Neural progenitor cell (in vitro differentiated cells): ENCODE data around the gene PLEKHA5. TPM values are rescaled to one million over a fixed set of nuclear protein-coding genes. Genes with fewer than 3 reads are reported as not detected.
A peak's percentile ranks its signal among the peaks of the same experiment; 100 is the strongest.

ENCODE experiments used
- DNase-seq: peaks from one replicate; pipeline ENCODE4 v3.0.0-alpha.2; 2016; ENCODE audit warnings: low spot score
- H2AFZ ChIP-seq: fragments of 200-600 bp; sonication (generic); replicated peaks from 2 replicates; pipeline ENCODE4 v1.6.1; 2016; ENCODE audit warnings: antibody characterized with exemption
- H3F3A ChIP-seq: fragments of 200-600 bp; sonication (generic); 2 replicates; pipeline ENCODE4 v1.6.1; 2016; ENCODE audit warnings: antibody characterized with exemption, low read depth
- H3K27ac ChIP-seq: fragments of 200-600 bp; sonication (generic); 2 replicates; pipeline ENCODE4 v1.5.1; 2016; ENCODE audit warnings: mild to moderate bottlenecking
- H3K27me3 ChIP-seq: fragments of 200-600 bp; sonication (generic); 2 replicates; pipeline ENCODE4 v1.6.1; 2016; ENCODE audit warnings: mild to moderate bottlenecking, moderate library complexity
- H3K36me3 ChIP-seq: fragments of 200-600 bp; sonication (generic); 2 replicates; pipeline ENCODE4 v1.5.1; 2016
- H3K4me1 ChIP-seq: fragments of 200-600 bp; sonication (generic); 2 replicates; pipeline ENCODE4 v1.6.1; 2016; ENCODE audit warnings: mixed run types
- H3K4me2 ChIP-seq: fragments of 200-600 bp; sonication (generic); 2 replicates; pipeline ENCODE4 v1.6.1; 2016
- H3K4me3 ChIP-seq: fragments of 200-600 bp; sonication (generic); 2 replicates; pipeline ENCODE4 v1.5.1; 2016
- H3K79me2 ChIP-seq: fragments of 200-600 bp; sonication (generic); 2 replicates; pipeline ENCODE4 v1.6.1; 2016; ENCODE audit warnings: low read depth
- H3K9ac ChIP-seq: fragments of 200-600 bp; sonication (generic); 2 replicates; pipeline ENCODE4 v1.6.1; 2016
- H3K9me3 ChIP-seq: fragments of 200-600 bp; sonication (generic); 2 replicates; pipeline ENCODE4 v1.5.1; 2016; ENCODE audit warnings: low read depth
- H4K20me1 ChIP-seq: fragments of 200-600 bp; sonication (generic); 2 replicates; pipeline ENCODE4 v1.6.1; 2016; ENCODE audit warnings: low read depth
- H3K27ac Mint-ChIP-seq: 3 replicates; pipeline ENCODE4 v1.8.0; 2021; ENCODE audit warnings: mixed read lengths
- H3K27me3 Mint-ChIP-seq: 2 replicates; pipeline ENCODE4 v1.8.0; 2022; ENCODE audit warnings: low read depth, mild to moderate bottlenecking, inconsistent platforms, moderate library complexity, mixed read lengths; ENCODE audit not compliant: insufficient read depth
- H3K36me3 Mint-ChIP-seq: 3 replicates; pipeline ENCODE4 v1.8.0; 2021; ENCODE audit warnings: mixed read lengths
- H3K4me1 Mint-ChIP-seq: 3 replicates; pipeline ENCODE4 v1.8.0; 2021; ENCODE audit warnings: mixed read lengths
- H3K4me3 Mint-ChIP-seq: 3 replicates; pipeline ENCODE4 v1.8.0; 2021; ENCODE audit warnings: mild to moderate bottlenecking, moderate library complexity, mixed read lengths
- H3K9me3 Mint-ChIP-seq: 3 replicates; pipeline ENCODE4 v1.8.0; 2020; ENCODE audit warnings: mixed read lengths
- CTCF ChIP-seq: fragments of 200-600 bp; sonication (generic); IDR thresholded peaks from 2 replicates; pipeline ENCODE4 v1.5.1; 2017; ENCODE audit warnings: antibody characterized with exemption, mild to moderate bottlenecking
- EZH2 ChIP-seq: fragments of 200-600 bp; sonication (generic); IDR thresholded peaks from 2 replicates; pipeline ENCODE4 v1.6.1; 2017; ENCODE audit warnings: antibody characterized with exemption, mild to moderate bottlenecking, moderate library complexity
- EZH2phosphoT487 ChIP-seq: fragments of 200-600 bp; sonication (generic); IDR thresholded peaks from 2 replicates; pipeline ENCODE4 v1.6.1; 2017; ENCODE audit warnings: antibody characterized with exemption
- total RNA-seq: library from RNA; depleted of rRNA; stranded (reverse); fragments of >200 nt; gene quantifications from 2 replicates; pipeline ENCODE4 v1.2.3, GENCODE V29; 2015; ENCODE audit warnings: low replicate concordance

PLEKHA5 gene
- total RNA-seq, 1 donor from 2014 or later: 86.7 TPM

GRCh38 chr12:19244312-19244711, 114.8 kb downstream of the PLEKHA5 start:
- no peaks in the 10 kb centered on the region for H3K27me3 ChIP-seq
- no peak overlapping the region for H3K4me3 ChIP-seq
- no peaks in the 10 kb centered on the region for H3K9me3 ChIP-seq
- no peak overlapping the region for H3K27ac ChIP-seq
- H3K27me3 Mint-ChIP-seq: peaks cover 2% of the 10 kb centered on the region
- H3F3A ChIP-seq: no peaks in the 10 kb centered on the region
- H4K20me1 ChIP-seq: peaks cover 13% of the 10 kb centered on the region
- peaks cover 16% of the 10 kb centered on the region for H3K4me1 Mint-ChIP-seq
- DNase-seq: no peak
- H3K27ac Mint-ChIP-seq: no peak overlapping the region
- no peaks in the 10 kb centered on the region for H3K36me3 ChIP-seq
- peaks cover 16% of the 10 kb centered on the region for H3K4me1 ChIP-seq
- peaks cover 98% of the 10 kb centered on the region for H3K79me2 ChIP-seq
- H3K36me3 Mint-ChIP-seq: peaks cover 8% of the 10 kb centered on the region
- no peaks in the 10 kb centered on the region for H3K9me3 Mint-ChIP-seq
- TF ChIP-seq EZH2phosphoT487 (no peak), EZH2 (no peak), CTCF (no peak)
- H3K4me3 Mint-ChIP-seq: no peak overlapping the region
- H2AFZ ChIP-seq: no peak overlapping the region
- no peak overlapping the region for H3K9ac ChIP-seq
- H3K4me2 ChIP-seq: no peak overlapping the region

GRCh38 chr12:19245106-19245505, 115.6 kb downstream of the PLEKHA5 start:
- peaks cover 2% of the 10 kb centered on the region for H3K27me3 Mint-ChIP-seq
- peaks cover 9% of the 10 kb centered on the region for H3K4me1 Mint-ChIP-seq
- H3K4me2 ChIP-seq: no peak overlapping the region
- H3K79me2 ChIP-seq: peaks cover 90% of the 10 kb centered on the region
- H3K27me3 ChIP-seq: no peaks in the 10 kb centered on the region
- H3K27ac Mint-ChIP-seq: no peak overlapping the region
- no peak overlapping the region for H3K4me3 Mint-ChIP-seq
- TF ChIP-seq CTCF (no peak), EZH2 (no peak), EZH2phosphoT487 (no peak)
- no peak for DNase-seq
- H3K9me3 ChIP-seq: no peaks in the 10 kb centered on the region
- H2AFZ ChIP-seq: no peak overlapping the region
- peaks cover 9% of the 10 kb centered on the region for H3K4me1 ChIP-seq
- H3K9ac ChIP-seq: no peak overlapping the region
- H3K4me3 ChIP-seq: no peak overlapping the region
- H3K36me3 ChIP-seq: no peaks in the 10 kb centered on the region
- no peaks in the 10 kb centered on the region for H3F3A ChIP-seq
- H4K20me1 ChIP-seq: peaks cover 19% of the 10 kb centered on the region
- no peaks in the 10 kb centered on the region for H3K9me3 Mint-ChIP-seq
- H3K36me3 Mint-ChIP-seq: peaks cover 8% of the 10 kb centered on the region
- H3K27ac ChIP-seq: no peak overlapping the region

GRCh38 chr12:19245666-19246065, 116.1 kb downstream of the PLEKHA5 start:
- no peak overlapping the region for H3K9ac ChIP-seq
- peaks cover 9% of the 10 kb centered on the region for H3K4me1 Mint-ChIP-seq
- no peak for DNase-seq
- peaks cover 21% of the 10 kb centered on the region for H4K20me1 ChIP-seq
- no peak overlapping the region for H3K27ac ChIP-seq
- H3K36me3 Mint-ChIP-seq: peaks cover 8% of the 10 kb centered on the region
- H3K27me3 Mint-ChIP-seq: peaks cover 2% of the 10 kb centered on the region
- H3K4me3 ChIP-seq: no peak overlapping the region
- no peak overlapping the region for H3K27ac Mint-ChIP-seq
- H3K79me2 ChIP-seq: peaks cover 86% of the 10 kb centered on the region
- H3K4me2 ChIP-seq: no peak overlapping the region
- H3K4me1 ChIP-seq: peaks cover 9% of the 10 kb centered on the region
- H3K9me3 Mint-ChIP-seq: no peaks in the 10 kb centered on the region
- H3F3A ChIP-seq: no peaks in the 10 kb centered on the region
- no peaks in the 10 kb centered on the region for H3K9me3 ChIP-seq
- H3K4me3 Mint-ChIP-seq: no peak overlapping the region
- no peaks in the 10 kb centered on the region for H3K36me3 ChIP-seq
- H2AFZ ChIP-seq: no peak overlapping the region
- TF ChIP-seq CTCF (no peak), EZH2 (no peak), EZH2phosphoT487 (no peak)
- H3K27me3 ChIP-seq: no peaks in the 10 kb centered on the region

GRCh38 chr12:19246933-19247332, 117.4 kb downstream of the PLEKHA5 start:
- peaks cover 9% of the 10 kb centered on the region for H3K4me1 Mint-ChIP-seq
- peaks cover 6% of the 10 kb centered on the region for H3K36me3 Mint-ChIP-seq
- no peak for TF ChIP-seq EZH2
- no peak for TF ChIP-seq EZH2phosphoT487
- TF ChIP-seq CTCF: no peak
- no peak overlapping the region for H3K27ac Mint-ChIP-seq
- Histone ChIP-seq H3K27ac (peak overlapping the region; percentile 27), H2AFZ (no peak overlapping the region), H3K79me2 (peaks cover 81% of the 10 kb centered on the region), H3K4me1 (peaks cover 9% of the 10 kb centered on the region), H3K36me3 (no peaks in the 10 kb centered on the region), H3K9ac (no peak overlapping the region), H3K27me3 (no peaks in the 10 kb centered on the region), H3K9me3 (no peaks in the 10 kb centered on the region), H3F3A (no peaks in the 10 kb centered on the region), H3K4me2 (no peak overlapping the region), H3K4me3 (no peak overlapping the region), H4K20me1 (peaks cover 18% of the 10 kb centered on the region)
- DNase-seq: no peak
- no peaks in the 10 kb centered on the region for H3K27me3 Mint-ChIP-seq
- no peaks in the 10 kb centered on the region for H3K9me3 Mint-ChIP-seq
- H3K4me3 Mint-ChIP-seq: no peak overlapping the region
